Endothelial cell of umbilical vein (primary cell): ENCODE measurements around the gene ZNF778. TPM values are rescaled to one million over a fixed set of nuclear protein-coding genes. Genes with fewer than 3 reads are reported as not detected.
A peak's percentile ranks its signal among the peaks of the same experiment; 100 is the strongest.

Source experiments
- BruUV-seq: library from RNA; stranded (reverse); fragments of 400-500 nt; replicated peaks from 2 replicates; lab custom pipeline; 2021; lab: Mats Ljungman, UMichigan
- CTCF ChIA-PET: fragments of 300-600, 350-600 bp; sonication (Branson Sonifier 250); formaldehyde crosslinking; loops from one replicate; lab custom pipeline; 2021; ENCODE audit warnings: antibody characterized with exemption, inconsistent platforms; lab: Charles Lee
- POLR2A ChIA-PET: fragments of 300-600, 350-600 bp; sonication (Branson Sonifier 250); formaldehyde crosslinking; loops from one replicate; lab custom pipeline; 2021; ENCODE audit warnings: antibody characterized with exemption, inconsistent platforms; lab: Charles Lee
- DNase-seq: peaks from one replicate; pipeline ENCODE4 v3.0.0-alpha.2; 2011; ENCODE audit warnings: low read depth, low spot score
- FAIRE-seq: peaks from 2 replicates; lab custom pipeline; 2011; peaks lifted over from hg19 to GRCh38; lab: Jason Lieb, UNC
- H2AFZ ChIP-seq: 2 replicates; pipeline ENCODE4 v1.6.0; 2012; ENCODE audit warnings: low read depth, low read length, control low read depth, inconsistent platforms
- H3K27ac ChIP-seq: 2 replicates; pipeline ENCODE4 v1.5.1; 2011; ENCODE audit warnings: low read depth, mild to moderate bottlenecking, control low read depth, low read length, moderate library complexity; ENCODE audit not compliant: insufficient read depth
- H3K27me3 ChIP-seq, 2 experiments: 2 replicates each; pipeline versions ENCODE4 v1.6.0 to v1.6.1; 2011; ENCODE audit warnings: low read length in 2 of 2, mixed read lengths in 1 of 2; ENCODE audit not compliant: control insufficient read depth in 2 of 2, insufficient read depth in 2 of 2
- H3K36me3 ChIP-seq, 2 experiments: 2 replicates in 1 of 2; 3 replicates in 1 of 2; pipeline ENCODE4 v1.5.1; 2011; ENCODE audit warnings: low read length in 2 of 2, mild to moderate bottlenecking in 1 of 2, moderate library complexity in 1 of 2; ENCODE audit not compliant: control insufficient read depth in 2 of 2, insufficient read depth in 2 of 2; ENCODE audit errors: extremely low read depth in 1 of 2
- H3K4me1 ChIP-seq: 3 replicates; pipeline ENCODE4 v1.5.1; 2011; ENCODE audit warnings: mild to moderate bottlenecking, low read length; ENCODE audit not compliant: control insufficient read depth, insufficient read depth; ENCODE audit errors: extremely low read depth
- H3K4me2 ChIP-seq: 2 replicates; pipeline ENCODE4 v1.6.1; 2011; ENCODE audit warnings: low read length, control low read depth, mixed read lengths; ENCODE audit not compliant: insufficient read depth
- H3K4me3 ChIP-seq, 3 experiments: fragments of 200-600 bp in 1 of 3; sonication (generic), shearing (Covaris generic) in 1 of 3; replicated peaks in 1 of 3; 2 replicates each; pipeline ENCODE4 v1.5.1; 2011 to 2016; ENCODE audit warnings: control low read depth in 3 of 3, low read length in 3 of 3, mild to moderate bottlenecking in 2 of 3, inconsistent platforms in 1 of 3, low read depth in 1 of 3, moderate library complexity in 1 of 3; ENCODE audit not compliant: insufficient read depth in 1 of 3
- H3K79me2 ChIP-seq: 2 replicates; pipeline ENCODE4 v1.6.0; 2012; ENCODE audit warnings: low read length, inconsistent platforms; ENCODE audit not compliant: control insufficient read depth, insufficient read depth
- H3K9ac ChIP-seq: replicated peaks from 2 replicates; pipeline ENCODE3; 2011; ENCODE audit warnings: low read length, control low read depth; ENCODE audit not compliant: insufficient read depth; ENCODE audit errors: extremely low read depth
- H3K9me1 ChIP-seq: replicated peaks from 3 replicates; pipeline ENCODE4 v1.6.0; 2011; ENCODE audit warnings: mild to moderate bottlenecking, low read length; ENCODE audit not compliant: control insufficient read depth, insufficient read depth; ENCODE audit errors: extremely low read depth
- H3K9me3 ChIP-seq: replicated peaks from 2 replicates; pipeline ENCODE4 v1.5.1; 2012; ENCODE audit warnings: low read length, inconsistent platforms; ENCODE audit not compliant: control insufficient read depth, insufficient read depth
- H4K20me1 ChIP-seq: replicated peaks from 2 replicates; pipeline ENCODE3; 2011; ENCODE audit warnings: mild to moderate bottlenecking, low read length; ENCODE audit not compliant: control insufficient read depth, insufficient read depth; ENCODE audit errors: extremely low read depth
- EZH2 ChIP-seq: IDR thresholded peaks from 2 replicates; pipeline ENCODE4 v1.6.1; 2012; ENCODE audit warnings: borderline replicate concordance, low read depth, mild to moderate bottlenecking, moderate library complexity, low read length, inconsistent platforms; ENCODE audit not compliant: severe bottlenecking
- FOS ChIP-seq: IDR thresholded peaks from 2 replicates; pipeline ENCODE4 v1.6.1; 2011; ENCODE audit warnings: mild to moderate bottlenecking, low read length, moderate library complexity, borderline replicate concordance; ENCODE audit not compliant: insufficient read depth
- GATA2 ChIP-seq: IDR thresholded peaks from 2 replicates; pipeline ENCODE4 v1.7.0; 2011; ENCODE audit warnings: low read depth, mild to moderate bottlenecking, moderate library complexity, mixed read lengths, low read length; ENCODE audit not compliant: insufficient read length, insufficient read depth
- JUN ChIP-seq: IDR thresholded peaks from 2 replicates; pipeline ENCODE4 v1.6.1; 2011; ENCODE audit warnings: borderline replicate concordance, low read depth; ENCODE audit not compliant: insufficient read length, insufficient read depth
- MAX ChIP-seq: IDR thresholded peaks from 2 replicates; pipeline ENCODE4 v1.6.1; 2011; ENCODE audit not compliant: insufficient read depth, insufficient read length
- MYC ChIP-seq: IDR thresholded peaks from one replicate; pipeline ENCODE4 v1.6.1; 2011; ENCODE audit warnings: mild to moderate bottlenecking, low read depth, low read length
- POLR2A ChIP-seq: IDR thresholded peaks from 2 replicates; pipeline ENCODE4 v1.6.1; 2012; ENCODE audit warnings: low read depth, mild to moderate bottlenecking, control low read depth, low read length
- POLR2AphosphoS5 ChIP-seq: IDR thresholded peaks from 2 replicates; pipeline ENCODE4 v1.6.1; 2012; ENCODE audit warnings: low read depth, mild to moderate bottlenecking, control low read depth, low read length, moderate library complexity; ENCODE audit not compliant: insufficient read depth
- dilution Hi-C: fragments of 300-500 bp; cut with MboI; formaldehyde crosslinking; loops from one replicate; pipeline ENCODE4 v1.15.0; 2019; ENCODE audit warnings: low sequenced_read_pairs; ENCODE audit not compliant: extremely low pct_ligation_motif_present
- intact Hi-C: fragments of 100-400 bp; cut with micrococcal nuclease; formaldehyde crosslinking; loops from one replicate; pipeline ENCODE4 v1.10.0; 2022
- polyA plus RNA-seq, 4 experiments: library from polyadenylated mRNA; depleted of rRNA in 3 of 4; stranded (reverse) in 3 of 4; unstranded in 1 of 4; fragments of >200 nt; gene quantifications; 2 replicates each; pipeline versions ENCODE4 v1.2.1 to v1.2.3, GENCODE V29; 2011 to 2012; ENCODE audit warnings: missing spikeins in 1 of 4
- total RNA-seq: library from RNA; stranded (reverse); gene quantifications from 2 replicates; pipeline ENCODE4 v1.2.3, GENCODE V29; 2021

ZNF778 gene
- total and polyA plus RNA-seq, 2 donors (not counting 3 experiments of a cell fraction or from before 2014, with no cell fraction given) = 3.8 to 10.9 TPM

DNA sequence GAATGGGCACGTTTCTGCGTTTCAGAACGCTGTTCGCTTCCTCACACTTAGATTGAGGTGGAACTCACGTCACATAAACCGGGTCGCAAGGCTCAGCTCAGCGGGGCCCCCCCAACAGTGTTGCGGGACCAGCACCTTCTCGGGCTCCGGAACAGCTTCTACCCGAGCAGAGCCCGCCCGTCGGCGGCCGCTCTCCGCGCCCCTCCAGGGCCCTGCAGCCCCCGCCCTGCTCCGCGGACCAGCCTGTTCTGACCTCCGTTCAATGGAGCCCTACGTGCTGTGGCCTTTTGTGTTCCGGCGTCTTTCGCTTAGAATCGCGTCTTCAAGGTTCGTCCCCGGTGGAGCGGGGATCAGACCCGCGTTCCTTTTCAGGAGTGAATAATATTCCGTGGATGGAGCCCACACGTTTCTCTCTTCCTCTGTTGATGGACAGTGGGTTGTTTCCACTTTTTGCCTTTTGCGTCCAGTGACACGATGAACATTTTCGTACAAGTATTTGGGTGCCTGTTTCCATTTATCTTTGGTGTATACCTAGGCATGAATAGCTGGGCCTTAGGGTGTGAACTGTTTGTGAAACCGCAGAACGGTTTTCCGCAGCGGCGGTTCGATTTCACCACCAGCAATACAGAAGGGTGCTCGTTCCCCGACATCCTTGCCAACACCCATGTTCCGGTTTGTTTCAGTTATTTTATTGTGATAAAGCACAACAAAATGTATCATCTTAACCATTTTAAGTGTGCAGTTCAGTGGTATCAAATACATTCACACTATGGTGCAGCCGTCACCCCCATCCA, 14.9 kb upstream of the ZNF778 start:
- no TSS peak for BruUV-seq
- DNase-seq = no peak
- no peak overlapping the region for H3K27ac ChIP-seq
- intact Hi-C loops = no loop called here
- TF ChIP-seq JUN (no peak), EZH2 (peak; percentile 86), POLR2AphosphoS5 (no peak), MAX (no peak), MYC (no peak), POLR2A (no peak), FOS (no peak), GATA2 (no peak)
- peaks cover 20 to 34% of the 10 kb centered on the region in 2 experiments for H3K27me3 ChIP-seq
- no peak overlapping the region for H3K9ac ChIP-seq
- H3K79me2 ChIP-seq = no peaks in the 10 kb centered on the region
- no peak overlapping the region for H2AFZ ChIP-seq
- CTCF ChIA-PET = no interaction called here
- dilution Hi-C loops = no loop called here
- H3K4me1 ChIP-seq = no peaks in the 10 kb centered on the region
- H3K36me3 ChIP-seq = no peaks in the 10 kb centered on the region
- no peak for FAIRE-seq
- POLR2A ChIA-PET = no interaction called here
- H3K9me3 ChIP-seq = no peaks in the 10 kb centered on the region
- no peak overlapping the region for H3K4me3 ChIP-seq
- no peaks in the 10 kb centered on the region for H4K20me1 ChIP-seq
- no peaks in the 10 kb centered on the region for H3K9me1 ChIP-seq
- H3K4me2 ChIP-seq = no peak overlapping the region
